Renal pelvis (tissue), 4 donors: Measurements from ENCODE around the gene SYCP2L. TPM values are rescaled to one million over a fixed set of nuclear protein-coding genes. Genes with fewer than 3 reads are reported as not detected.
A peak's percentile ranks its signal among the peaks of the same experiment; 100 is the strongest.

Experiments
- DNase-seq: peaks from one replicate; pipeline ENCODE4 v3.0.0-alpha.2; 2013
- polyA plus RNA-seq, 3 donors: library from polyadenylated mRNA; unstranded; fragments of 120-200 nt; gene quantifications; one replicate each; pipeline ENCODE4 v1.2.1, GENCODE V29; 2013; ENCODE audit not compliant: insufficient read length in 3 of 3

Gene SYCP2L
- polyA plus RNA-seq, 3 donors, result 3.4 to 7.9 (median 5.7) TPM

DNA sequence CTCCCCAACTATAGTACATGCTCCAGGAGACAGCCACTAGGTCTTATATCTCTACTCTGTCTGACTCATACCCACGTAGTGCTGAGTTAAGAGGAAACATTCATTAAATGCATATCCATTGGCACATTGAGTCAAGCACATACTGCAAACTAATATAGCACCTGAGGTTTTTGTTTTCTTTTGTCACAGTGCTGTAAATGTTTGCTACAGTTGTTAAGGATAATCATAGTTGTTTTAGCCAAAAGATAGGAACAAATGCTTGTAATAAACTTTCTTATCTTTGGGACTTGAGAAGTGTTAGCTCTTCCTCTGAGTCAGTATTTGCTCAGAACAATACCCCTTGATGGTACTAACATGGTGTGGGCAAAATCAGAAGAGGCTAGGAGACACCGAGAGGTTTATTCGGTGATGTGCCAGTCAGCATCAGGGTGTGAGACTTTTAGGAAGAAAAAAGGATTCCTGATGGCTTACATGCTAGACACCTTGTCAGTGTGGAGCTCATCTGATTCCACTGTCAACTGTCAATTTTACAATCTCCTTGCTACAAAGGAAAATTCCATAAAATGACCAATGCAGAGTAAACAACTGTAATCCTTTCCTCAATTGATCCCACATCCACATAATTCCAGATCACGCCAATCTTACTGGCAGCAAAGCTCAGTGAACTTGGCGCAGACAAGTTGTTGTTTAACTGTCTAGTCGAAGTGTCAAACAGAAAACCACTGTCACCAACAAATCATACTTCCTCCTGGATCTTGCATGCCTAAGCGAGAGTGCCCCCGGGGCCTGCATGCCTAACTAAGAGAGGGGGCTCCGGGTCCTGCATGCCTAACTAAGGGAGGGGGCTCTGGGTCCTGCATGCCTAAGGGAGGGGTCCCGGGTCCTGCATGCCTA, 121.1 kb downstream of the SYCP2L start:
- DNase-seq, result no peak

GRCh38 chr6:11008821-11009220, 122.0 kb downstream of the SYCP2L start:
- no peak for DNase-seq

DNA sequence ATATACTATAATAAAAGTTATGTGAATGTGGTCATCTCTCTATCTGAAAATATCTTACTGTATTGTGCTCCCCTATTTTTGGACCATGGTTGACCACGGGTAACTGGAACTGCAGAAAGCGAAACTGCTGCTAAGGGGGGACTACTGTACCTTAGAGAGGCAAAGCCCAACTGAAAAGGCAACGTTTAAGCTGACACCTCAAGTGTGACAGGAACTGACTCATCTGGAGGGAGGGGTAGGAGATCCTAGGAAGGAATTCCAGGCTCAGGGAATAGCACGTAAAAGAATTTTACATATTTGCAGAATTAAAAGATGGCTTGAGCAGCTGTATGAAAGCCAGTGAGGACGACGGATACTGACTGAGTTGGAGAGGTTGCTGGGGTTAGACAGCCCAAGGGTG, 122.5 kb downstream of the SYCP2L start:
- no peak for DNase-seq

GRCh38 chr6:11011787-11012234, 125.0 kb downstream of the SYCP2L start:
- DNase-seq, result peak; percentile 58

GRCh38 chr6:11012295-11012754, 125.5 kb downstream of the SYCP2L start:
- no peak for DNase-seq

- DNase-seq, result no peak
These were observed 126.3 kb downstream of the SYCP2L start for GRCh38 chr6:11012976-11013720.

DNA sequence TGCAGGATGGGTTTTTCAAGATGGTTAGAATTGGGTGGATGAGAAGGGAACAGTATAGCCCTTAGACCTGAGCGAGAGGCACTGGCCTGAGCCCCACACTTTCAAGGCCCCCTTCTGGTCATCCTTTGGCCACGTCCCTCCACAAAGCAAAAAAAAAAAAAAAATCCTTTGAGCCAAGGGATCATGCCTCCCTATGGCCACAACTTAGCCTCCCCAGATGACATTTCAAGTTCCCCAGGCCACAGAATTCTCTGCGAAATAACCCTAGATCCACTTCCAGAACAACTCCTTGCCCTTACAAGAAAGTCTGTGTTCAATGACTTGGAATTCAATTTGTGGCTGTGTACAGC, 126.8 kb downstream of the SYCP2L start:
- DNase-seq, result no peak

GRCh38 chr6:11015102-11015501, 128.2 kb downstream of the SYCP2L start:
- DNase-seq, result no peak

DNA sequence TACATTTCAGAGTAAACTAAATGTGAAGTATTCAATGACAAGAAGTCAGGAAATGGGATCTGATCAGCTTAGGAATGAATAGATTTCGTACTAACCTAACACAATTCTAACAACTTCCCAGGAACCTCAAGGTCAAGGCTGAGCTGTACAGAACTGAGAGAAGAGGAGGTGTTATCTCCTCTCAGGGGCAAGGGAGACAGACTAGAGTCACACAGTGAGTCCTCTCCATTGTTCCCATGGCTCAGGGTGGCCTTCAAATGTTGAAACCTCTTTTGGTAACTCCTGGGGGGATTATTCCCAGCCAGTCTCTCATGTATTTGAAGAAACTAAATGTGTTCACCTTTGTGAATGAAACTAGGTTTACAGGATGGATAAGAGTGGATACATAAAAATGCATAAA, 129.6 kb downstream of the SYCP2L start:
- DNase-seq, result no peak

- no peak for DNase-seq
These were observed 130.2 kb downstream of the SYCP2L start for GRCh38 chr6:11017090-11017489.

DNA sequence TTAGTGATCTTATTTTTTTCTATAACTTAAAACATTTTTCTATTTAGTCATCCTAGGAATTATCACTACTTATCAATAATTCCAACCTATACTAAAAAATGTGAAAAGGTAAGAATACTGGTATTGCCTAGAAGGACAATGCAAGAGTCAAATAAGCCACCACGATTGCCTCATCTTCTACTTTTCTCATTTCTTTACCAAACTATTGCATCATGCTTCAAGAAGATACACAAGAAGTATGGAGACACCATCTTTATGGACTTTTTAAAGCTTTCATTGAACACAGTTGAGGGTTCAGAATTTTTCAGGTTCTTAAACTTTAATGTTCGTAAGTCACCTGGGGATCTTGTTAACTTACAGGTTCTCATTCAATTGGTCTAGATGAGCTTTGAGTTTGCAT, 131.4 kb downstream of the SYCP2L start:
- DNase-seq, result no peak

GRCh38 chr6:11021003-11021402, 134.2 kb downstream of the SYCP2L start:
- DNase-seq, result no peak

- DNase-seq, result no peak
These were observed 134.9 kb downstream of the SYCP2L start for GRCh38 chr6:11021714-11022113.

DNA sequence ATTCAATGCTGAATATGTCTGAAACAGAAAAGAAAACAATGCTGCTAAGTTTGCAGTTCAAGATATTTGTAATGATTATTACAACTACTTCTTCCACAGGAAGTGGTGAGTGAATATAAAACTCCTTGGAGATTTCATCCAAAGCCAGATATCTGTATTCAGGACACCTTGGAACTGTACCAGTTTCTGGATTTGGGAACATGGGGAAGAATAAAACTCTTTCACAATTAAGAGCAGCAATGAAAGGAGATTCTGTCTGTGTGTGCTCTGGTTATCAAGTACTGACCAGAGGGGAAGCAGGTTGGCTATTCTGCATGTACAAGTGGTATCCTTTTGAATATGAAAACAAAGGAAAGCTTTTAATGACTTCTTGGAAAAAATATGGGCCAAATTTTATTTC, 136.2 kb downstream of the SYCP2L start:
- DNase-seq, result no peak

Other genes starting within 250 kb of the SYCP2L start
- gene C6orf52, start 192.4 kb upstream of the SYCP2L start, polyA plus RNA-seq, result 1 to 10 TPM; 3.4 to 4.7 (median 4.1) TPM
- 10 to 100 TPM; 18.8 to 21.6 (median 19.3) TPM for gene PAK1IP1, start 192.1 kb upstream of the SYCP2L start, polyA plus RNA-seq
- 100 to 1,000 TPM; 152 to 160 (median 157) TPM for gene TMEM14C, start 164.0 kb upstream of the SYCP2L start, polyA plus RNA-seq
- gene TMEM14B, start 139.2 kb upstream of the SYCP2L start, polyA plus RNA-seq, result 100 to 1,000 TPM in 1 of 3 donors, 10 to 100 TPM in 2; 88.9 to 114 (median 99.4) TPM
- gene MAK, start 48.5 kb upstream of the SYCP2L start, polyA plus RNA-seq, result 1 to 10 TPM; 1.4 to 2.4 (median 2.4) TPM
- gene GCM2, start 5.0 kb upstream of the SYCP2L start, polyA plus RNA-seq, result under 1 TPM in 2 of 3 donors, not detected in 1; 0.18 to 0.21 TPM
- gene ELOVL2, start 157.3 kb downstream of the SYCP2L start, polyA plus RNA-seq, result 10 to 100 TPM in 1 of 3 donors, 1 to 10 TPM in 2; 9.0 to 10.0 (median 9.8) TPM
- gene SMIM13, start 206.8 kb downstream of the SYCP2L start, polyA plus RNA-seq, result 10 to 100 TPM; 14.9 to 16.6 (median 15.7) TPM
- under 1 TPM; 0.07 to 0.25 (median 0.20) TPM for gene ERVFRD-1, start 224.7 kb downstream of the SYCP2L start, polyA plus RNA-seq